ENCODE results near the gene PRSS38.

PRSS38 gene

GRCh38 chr1:227886993-227887696, 71.7 kb downstream of the PRSS38 start:
- DNase-seq, result no peak

GRCh38 chr1:227887697-227888403, 72.4 kb downstream of the PRSS38 start:
- DNase-seq, result no peak

- DNase-seq, result no peak
These were observed 73.0 kb downstream of the PRSS38 start for GRCh38 chr1:227888404-227889046.

GRCh38 chr1:227889047-227889862, 73.8 kb downstream of the PRSS38 start:
- DNase-seq, result no peak

GRCh38 chr1:227889863-227890405, 74.5 kb downstream of the PRSS38 start:
- no peak for DNase-seq

GRCh38 chr1:227890451-227891222, 75.2 kb downstream of the PRSS38 start:
- DNase-seq, result peak; percentile 3

- DNase-seq, result no peak
These were observed 75.9 kb downstream of the PRSS38 start for GRCh38 chr1:227891223-227891954.

GRCh38 chr1:227891955-227892488, 76.5 kb downstream of the PRSS38 start:
- DNase-seq, result no peak

- no peak for DNase-seq
These were observed 77.2 kb downstream of the PRSS38 start for GRCh38 chr1:227892489-227893299.

GRCh38 chr1:227893300-227893948, 77.9 kb downstream of the PRSS38 start:
- no peak for DNase-seq

GRCh38 chr1:227893949-227894721, 78.7 kb downstream of the PRSS38 start:
- no peak for DNase-seq

- DNase-seq, result peak; percentile 2
These were observed 79.5 kb downstream of the PRSS38 start for GRCh38 chr1:227894831-227895451.

Measured in activated gamma-delta T cell treated with Interleukin-2 at 50 U/mL for 16 hours (primary cell).